Gastroesophageal sphincter (tissue), 3 donors: ENCODE measurements around the gene ETS1.

Source experiments
- EP300 ChIP-seq: sonication (generic); formaldehyde crosslinking; IDR thresholded peaks from one replicate; pipeline ENCODE4 v1.6.1; 2017; ENCODE audit warnings: antibody characterized with exemption, mild to moderate bottlenecking
- POLR2A ChIP-seq, 2 donors: fragments of 450-650 bp; IDR thresholded peaks; one replicate each; pipeline ENCODE4 v1.6.1; 2017; ENCODE audit warnings: antibody characterized with exemption in 2 of 2, mild to moderate bottlenecking in 2 of 2, moderate library complexity in 1 of 2
- POLR2AphosphoS5 ChIP-seq: sonication (generic); formaldehyde crosslinking; IDR thresholded peaks from one replicate; pipeline ENCODE4 v1.6.1; 2017; ENCODE audit warnings: antibody characterized with exemption
- TF ChIP-seq, protein P1 (sequence below), 4 experiments: fragments of 200-600 bp in 2 of 4; fragments of 450-650 bp in 2 of 4; sonication (generic) in 1 of 4; IDR thresholded peaks; one replicate each; pipeline ENCODE4 v1.5.1; 2017 to 2019; ENCODE audit warnings: antibody characterized with exemption in 4 of 4, mild to moderate bottlenecking in 2 of 4, moderate library complexity in 2 of 4

DNA sequence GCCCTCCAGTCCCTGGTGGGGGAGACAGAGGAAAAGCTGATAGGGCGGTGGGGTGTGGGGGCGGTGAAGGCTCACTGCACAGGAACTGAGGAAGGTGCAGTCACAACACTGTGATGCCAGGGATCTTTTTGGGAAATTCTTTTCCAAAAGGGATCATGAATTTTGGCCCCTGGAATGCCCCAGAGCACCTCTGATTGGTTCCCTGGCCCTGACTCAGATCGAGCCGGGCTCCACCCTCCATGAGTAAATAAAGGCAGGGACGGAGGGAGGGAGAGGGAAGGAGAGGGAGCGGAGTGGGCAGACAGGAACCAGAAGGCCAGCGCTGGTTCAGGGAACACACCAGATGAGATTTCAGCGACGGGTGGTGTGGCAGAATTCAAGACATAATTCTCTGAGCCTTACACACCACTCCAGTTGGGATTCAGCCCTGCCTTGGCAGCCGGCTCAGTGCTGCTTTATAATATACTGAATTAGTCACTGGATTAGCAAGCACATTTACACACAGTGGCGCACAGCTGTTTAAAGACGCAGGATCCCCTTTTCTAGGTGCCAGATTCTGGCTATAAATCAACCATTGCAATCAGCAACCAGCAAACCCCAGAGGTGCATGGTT is 80.3 kb downstream of the ETS1 start:
- TF ChIP-seq EP300 (no peak), POLR2A (IDR thresholded peaks at IDR 0.05) (peak in 1 of 2 donors; percentile 41), POLR2AphosphoS5 (peak; percentile 92)
- TF ChIP-seq, protein P1, sequence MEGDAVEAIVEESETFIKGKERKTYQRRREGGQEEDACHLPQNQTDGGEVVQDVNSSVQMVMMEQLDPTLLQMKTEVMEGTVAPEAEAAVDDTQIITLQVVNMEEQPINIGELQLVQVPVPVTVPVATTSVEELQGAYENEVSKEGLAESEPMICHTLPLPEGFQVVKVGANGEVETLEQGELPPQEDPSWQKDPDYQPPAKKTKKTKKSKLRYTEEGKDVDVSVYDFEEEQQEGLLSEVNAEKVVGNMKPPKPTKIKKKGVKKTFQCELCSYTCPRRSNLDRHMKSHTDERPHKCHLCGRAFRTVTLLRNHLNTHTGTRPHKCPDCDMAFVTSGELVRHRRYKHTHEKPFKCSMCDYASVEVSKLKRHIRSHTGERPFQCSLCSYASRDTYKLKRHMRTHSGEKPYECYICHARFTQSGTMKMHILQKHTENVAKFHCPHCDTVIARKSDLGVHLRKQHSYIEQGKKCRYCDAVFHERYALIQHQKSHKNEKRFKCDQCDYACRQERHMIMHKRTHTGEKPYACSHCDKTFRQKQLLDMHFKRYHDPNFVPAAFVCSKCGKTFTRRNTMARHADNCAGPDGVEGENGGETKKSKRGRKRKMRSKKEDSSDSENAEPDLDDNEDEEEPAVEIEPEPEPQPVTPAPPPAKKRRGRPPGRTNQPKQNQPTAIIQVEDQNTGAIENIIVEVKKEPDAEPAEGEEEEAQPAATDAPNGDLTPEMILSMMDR (IDR thresholded peaks at IDR 0.05) = no peak
